A673 (cell line): ENCODE results near the gene SRGAP1. TPM values are rescaled to one million over a fixed set of nuclear protein-coding genes. Genes with fewer than 3 reads are reported as not detected.

ENCODE experiments used
- BruUV-seq: library from RNA; stranded (reverse); fragments of 400-500 nt; replicated peaks from 2 replicates; lab custom pipeline; 2021; lab: Mats Ljungman, UMichigan
- CTCF ChIA-PET: fragments of 300-600 bp; sonication (Branson Sonifier 250); formaldehyde crosslinking; loops from one replicate; lab custom pipeline; 2022; ENCODE audit warnings: antibody characterized with exemption; lab: Charles Lee
- POLR2A ChIA-PET: fragments of 300-600 bp; sonication (Branson Sonifier 250); formaldehyde crosslinking; loops from one replicate; lab custom pipeline; 2022; ENCODE audit warnings: antibody characterized with exemption; ENCODE audit not compliant: low non-redundant PET; lab: Charles Lee
- DNase-seq: peaks from one replicate; pipeline ENCODE4 v3.0.0-alpha.2; 2015; ENCODE audit warnings: low spot score
- H3K27ac ChIP-seq: fragments of 200-600 bp; sonication (generic); 2 replicates; pipeline ENCODE4 v1.5.1; 2016; ENCODE audit warnings: mixed run types, low read depth, mild to moderate bottlenecking, mixed read lengths, antibody characterized with exemption, low read length; ENCODE audit not compliant: poor library complexity, severe bottlenecking
- H3K27me3 ChIP-seq: fragments of 200-600 bp; sonication (generic); replicated peaks from 2 replicates; pipeline ENCODE4 v1.6.1; 2017; ENCODE audit warnings: mixed run types, low read depth, mild to moderate bottlenecking, mixed read lengths, antibody characterized with exemption, low read length; ENCODE audit not compliant: insufficient read depth, poor library complexity
- H3K36me3 ChIP-seq: fragments of 200-600 bp; sonication (generic); 2 replicates; pipeline ENCODE4 v1.6.1; 2016; ENCODE audit warnings: mixed run types, mild to moderate bottlenecking, mixed read lengths, antibody characterized with exemption, low read length; ENCODE audit not compliant: insufficient read depth, poor library complexity, severe bottlenecking
- H3K4me1 ChIP-seq: fragments of 200-600 bp; sonication (generic); 2 replicates; pipeline ENCODE4 v1.6.1; 2017; ENCODE audit warnings: mixed run types, mild to moderate bottlenecking, mixed read lengths, antibody characterized with exemption, low read length; ENCODE audit not compliant: insufficient read depth, poor library complexity, severe bottlenecking
- H3K4me3 ChIP-seq: fragments of 200-600 bp; sonication (generic); 2 replicates; pipeline ENCODE4 v1.5.1; 2016; ENCODE audit warnings: low read depth, mixed run types, mild to moderate bottlenecking, mixed read lengths, low read length; ENCODE audit not compliant: poor library complexity, severe bottlenecking
- H3K9me3 ChIP-seq: fragments of 200-600 bp; sonication (generic); 2 replicates; pipeline ENCODE4 v1.6.1; 2016; ENCODE audit warnings: mixed run types, low read depth, mild to moderate bottlenecking, mixed read lengths, antibody characterized with exemption, low read length; ENCODE audit not compliant: poor library complexity, severe bottlenecking
- EZH2 ChIP-seq: fragments of 200-600 bp; sonication (generic); IDR thresholded peaks from 2 replicates; pipeline ENCODE4 v1.6.1; 2017; ENCODE audit warnings: borderline replicate concordance, low read depth, mild to moderate bottlenecking, mixed read lengths, antibody characterized with exemption, low read length; ENCODE audit not compliant: poor library complexity, severe bottlenecking
- intact Hi-C: fragments of 100-400 bp; cut with micrococcal nuclease; formaldehyde crosslinking; loops from one replicate; pipeline ENCODE4 v1.10.0; 2022; ENCODE audit not compliant: unreplicated experiment
- total RNA-seq: library from RNA; stranded (reverse); gene quantifications from 2 replicates; pipeline ENCODE4 v1.2.3, GENCODE V29; 2021
- TF ChIP-seq, protein P1 (sequence below): fragments of 300-800, 200-600 bp; sonication (generic); conservative IDR thresholded peaks from 2 replicates; pipeline ENCODE4 v1.5.1; 2017; ENCODE audit warnings: low read depth, mild to moderate bottlenecking, antibody characterized with exemption, low read length, moderate library complexity, mixed read lengths

Gene SRGAP1
- total RNA-seq, 1 experiment from 2014 or later: 9.7 TPM

GRCh38 chr12:64018524-64018923, 174.0 kb downstream of the SRGAP1 start:
- no peaks in the 10 kb centered on the region for H3K9me3 ChIP-seq
- no peak for DNase-seq
- no peak overlapping the region for H3K4me3 ChIP-seq
- TF ChIP-seq, protein P1, sequence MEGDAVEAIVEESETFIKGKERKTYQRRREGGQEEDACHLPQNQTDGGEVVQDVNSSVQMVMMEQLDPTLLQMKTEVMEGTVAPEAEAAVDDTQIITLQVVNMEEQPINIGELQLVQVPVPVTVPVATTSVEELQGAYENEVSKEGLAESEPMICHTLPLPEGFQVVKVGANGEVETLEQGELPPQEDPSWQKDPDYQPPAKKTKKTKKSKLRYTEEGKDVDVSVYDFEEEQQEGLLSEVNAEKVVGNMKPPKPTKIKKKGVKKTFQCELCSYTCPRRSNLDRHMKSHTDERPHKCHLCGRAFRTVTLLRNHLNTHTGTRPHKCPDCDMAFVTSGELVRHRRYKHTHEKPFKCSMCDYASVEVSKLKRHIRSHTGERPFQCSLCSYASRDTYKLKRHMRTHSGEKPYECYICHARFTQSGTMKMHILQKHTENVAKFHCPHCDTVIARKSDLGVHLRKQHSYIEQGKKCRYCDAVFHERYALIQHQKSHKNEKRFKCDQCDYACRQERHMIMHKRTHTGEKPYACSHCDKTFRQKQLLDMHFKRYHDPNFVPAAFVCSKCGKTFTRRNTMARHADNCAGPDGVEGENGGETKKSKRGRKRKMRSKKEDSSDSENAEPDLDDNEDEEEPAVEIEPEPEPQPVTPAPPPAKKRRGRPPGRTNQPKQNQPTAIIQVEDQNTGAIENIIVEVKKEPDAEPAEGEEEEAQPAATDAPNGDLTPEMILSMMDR: no peak
- TF ChIP-seq EZH2: no peak
- H3K36me3 ChIP-seq: no peaks in the 10 kb centered on the region
- H3K4me1 ChIP-seq: no peaks in the 10 kb centered on the region
- intact Hi-C loops: no loop called here
- no peaks in the 10 kb centered on the region for H3K27me3 ChIP-seq
- ChIA-PET POLR2A (no interaction called here), CTCF (no interaction called here)
- H3K27ac ChIP-seq: no peak overlapping the region
- no TSS peak for BruUV-seq

DNA sequence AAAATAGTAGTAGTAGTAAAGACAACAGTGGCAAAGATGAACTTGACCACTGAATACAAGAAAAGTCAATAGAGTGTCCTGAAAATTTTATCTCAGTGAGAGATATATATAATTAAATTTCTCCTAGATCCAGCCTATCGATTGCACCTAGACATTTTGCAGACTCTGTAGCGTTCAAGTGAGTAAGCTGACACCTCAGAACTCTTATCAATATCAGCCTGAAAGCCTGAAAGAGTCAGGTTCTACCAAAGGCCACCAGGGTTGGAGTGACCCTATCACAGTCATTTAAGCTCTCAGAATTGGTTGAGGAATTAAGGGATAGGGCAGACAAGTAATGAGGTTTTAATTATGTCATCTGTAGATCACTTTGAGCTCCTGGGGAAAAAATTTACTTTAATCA, 174.6 kb downstream of the SRGAP1 start:
- no peak overlapping the region for H3K4me3 ChIP-seq
- no TSS peak for BruUV-seq
- no peak for DNase-seq
- ChIA-PET CTCF (no interaction called here), POLR2A (no interaction called here)
- TF ChIP-seq EZH2: no peak
- TF ChIP-seq, protein P1: no peak
- H3K27me3 ChIP-seq: no peaks in the 10 kb centered on the region
- intact Hi-C loops: no loop called here
- no peaks in the 10 kb centered on the region for H3K9me3 ChIP-seq
- H3K4me1 ChIP-seq: no peaks in the 10 kb centered on the region
- no peaks in the 10 kb centered on the region for H3K36me3 ChIP-seq
- no peak overlapping the region for H3K27ac ChIP-seq

- no peaks in the 10 kb centered on the region for H3K9me3 ChIP-seq
- no peak for DNase-seq
- ChIA-PET CTCF (no interaction called here), POLR2A (no interaction called here)
- no peaks in the 10 kb centered on the region for H3K4me1 ChIP-seq
- intact Hi-C loops: no loop called here
- no peak overlapping the region for H3K4me3 ChIP-seq
- H3K27ac ChIP-seq: no peak overlapping the region
- no peak for TF ChIP-seq EZH2
- TF ChIP-seq, protein P1: no peak
- BruUV-seq: no TSS peak
- H3K36me3 ChIP-seq: no peaks in the 10 kb centered on the region
- no peaks in the 10 kb centered on the region for H3K27me3 ChIP-seq
Observed at GRCh38 chr12:64019654-64020053, 175.2 kb downstream of the SRGAP1 start.
